Measurements from ENCODE around the gene PPP1R13B.

- TF ChIP-seq SMC3 (IDR thresholded peaks at IDR 0.05; ENCODE audit: low read depth, low read length) (no peak), TAF1 (IDR thresholded peaks at IDR 0.05; ENCODE audit: borderline replicate concordance, low read depth, low read length) (no peak), CHD2 (IDR thresholded peaks at IDR 0.05; ENCODE audit: low read length, partially characterized antibody) (no peak)
Measured at GRCh38 chr14:103731916-103732867, 115.2 kb downstream of the PPP1R13B start.
